CD4-positive, alpha-beta T cell treated with Interleukin-4 for 1 hour (primary cell): ENCODE data around the gene SPEM3.
"Not testable (repeated sequence)": the region's sequence is repeated elsewhere in the genome, so short reads cannot be mapped to it uniquely, and the experiment has no call there.

Experiments
- DNase-seq, 2 donors: peaks; one replicate each; pipeline ENCODE4 v3.0.0-alpha.2; 2020 to 2022

SPEM3 gene

GRCh38 chr17:7475764-7476422 is 47.2 kb downstream of the SPEM3 start:
- DNase-seq: peak in 1 of 2 donors; percentile 57

- DNase-seq: no peak
These were observed 47.8 kb downstream of the SPEM3 start for GRCh38 chr17:7476494-7476893.

GRCh38 chr17:7476951-7477350 is 48.3 kb downstream of the SPEM3 start:
- no peak for DNase-seq

GRCh38 chr17:7477392-7478275 is 49.0 kb downstream of the SPEM3 start:
- peak; percentile 35 to 67 for DNase-seq

GRCh38 chr17:7478276-7479212 is 49.9 kb downstream of the SPEM3 start:
- peak; percentile 82 to 83 for DNase-seq

GRCh38 chr17:7479213-7480088 is 50.8 kb downstream of the SPEM3 start, which contains the start of gene ZBTB4:
TSS of gene ZBTB4 (minus strand) at chr17:7479631. CDS start at chr17:7466801, 12,830 bp downstream.
- peak; percentile 71 to 77 for DNase-seq

- no peak for DNase-seq
These were observed 51.4 kb downstream of the SPEM3 start for GRCh38 chr17:7480089-7480384.

GRCh38 chr17:7481275-7481674 is 52.6 kb downstream of the SPEM3 start, which contains the start of gene SLC35G6:
TSS of gene SLC35G6 (plus strand) at chr17:7481446. CDS start at chr17:7481517, 71 bp downstream.
- not testable (repeated sequence) for DNase-seq

- DNase-seq: not testable (repeated sequence)
These were observed 53.4 kb downstream of the SPEM3 start for GRCh38 chr17:7481842-7482741.
